Kidney (tissue), 14 donors: Measurements from ENCODE around the gene MYO15B. TPM values are rescaled to one million over a fixed set of nuclear protein-coding genes. Genes with fewer than 3 reads are reported as not detected.

Source experiments
- DNase-seq, 5 donors: peaks; one replicate each; pipeline ENCODE4 v3.0.0-alpha.2; 2013 to 2020
- FAIRE-seq: peaks from 2 replicates; lab custom pipeline; 2012; peaks lifted over from hg19 to GRCh38; lab: Jason Lieb, UNC
- H3K27ac ChIP-seq, 2 donors: one replicate each; pipeline ENCODE4 v1.7.0; 2013; ENCODE audit warnings: low read depth in 2 of 2, low read length in 2 of 2, inconsistent platforms in 1 of 2
- H3K27me3 ChIP-seq: one replicate; pipeline ENCODE4 v1.7.1; 2013; ENCODE audit warnings: low read length, inconsistent platforms; ENCODE audit not compliant: control insufficient read depth, insufficient read depth
- H3K36me3 ChIP-seq, 3 donors: one replicate each; pipeline versions ENCODE4 v1.7.0 to v1.7.1; 2013; ENCODE audit warnings: low read length in 3 of 3, control low read depth in 1 of 3, inconsistent platforms in 1 of 3; ENCODE audit not compliant: insufficient read depth in 3 of 3, control insufficient read depth in 2 of 3
- H3K4me1 ChIP-seq, 3 donors: one replicate each; pipeline versions ENCODE4 v1.7.0 to v1.7.1; 2013; ENCODE audit warnings: low read length in 3 of 3, inconsistent platforms in 1 of 3, low read depth in 1 of 3; ENCODE audit not compliant: control insufficient read depth in 2 of 3, insufficient read depth in 2 of 3
- H3K4me3 ChIP-seq, 3 donors: one replicate each; pipeline versions ENCODE4 v1.7.0 to v1.8.1; 2013; ENCODE audit warnings: low read length in 3 of 3, control low read depth in 1 of 3, inconsistent platforms in 1 of 3
- H3K9ac ChIP-seq, 3 donors: one replicate each; pipeline versions ENCODE4 v1.7.0 to v1.7.1; 2013; ENCODE audit warnings: low read length in 3 of 3, control low read depth in 1 of 3, inconsistent platforms in 1 of 3
- H3K9me3 ChIP-seq, 3 donors: one replicate each; pipeline versions ENCODE4 v1.7.0 to v1.7.1; 2013; ENCODE audit warnings: low read length in 3 of 3, control low read depth in 1 of 3, inconsistent platforms in 1 of 3; ENCODE audit not compliant: control insufficient read depth in 2 of 3, insufficient read depth in 1 of 3
- intact Hi-C: fragments of 100-400 bp; cut with DNase I; formaldehyde crosslinking; loops from one replicate; pipeline ENCODE4 v1.11.1; 2022
- polyA plus RNA-seq: library from polyadenylated mRNA; stranded (reverse); fragments of 350-450 nt; fragmentation: Illumina TruSeq; extraction: RNeasy Lipid Tissue Mini Kit (QIAGEN cat#74804); gene quantifications from one replicate; pipeline ENCODE4 v1.2.3, GENCODE V29; 2014; ENCODE audit warnings: low read depth, low replicate concordance; ENCODE audit not compliant: insufficient read depth
- total RNA-seq: library from RNA; stranded (reverse); fragmentation: NEBNext Ultra II Directional; extraction: Animal tissue kit (Norgen Biotek cat#: 25700); gene quantifications from one replicate; pipeline ENCODE4 v1.2.1, GENCODE V29; 2021
- TF ChIP-seq, protein P1 (sequence below): IDR thresholded peaks from 3 replicates; pipeline ENCODE4 v1.5.1; 2012; ENCODE audit warnings: mild to moderate bottlenecking, moderate library complexity, borderline replicate concordance; ENCODE audit not compliant: insufficient read depth; ENCODE audit errors: extremely low read depth
- donor health status: control.
- donor health status: control.
- donor health status: control.
- donor health status: control.
- donor health status: control.
- donor health status: DM: yes; HTN: yes; CAD: no.
- donor health status: Normal renal cell carcinoma (clear cell type).

The MYO15B gene
- total and polyA plus RNA-seq, 2 donors from 2014 or later, result 139 to 286 TPM

DNA sequence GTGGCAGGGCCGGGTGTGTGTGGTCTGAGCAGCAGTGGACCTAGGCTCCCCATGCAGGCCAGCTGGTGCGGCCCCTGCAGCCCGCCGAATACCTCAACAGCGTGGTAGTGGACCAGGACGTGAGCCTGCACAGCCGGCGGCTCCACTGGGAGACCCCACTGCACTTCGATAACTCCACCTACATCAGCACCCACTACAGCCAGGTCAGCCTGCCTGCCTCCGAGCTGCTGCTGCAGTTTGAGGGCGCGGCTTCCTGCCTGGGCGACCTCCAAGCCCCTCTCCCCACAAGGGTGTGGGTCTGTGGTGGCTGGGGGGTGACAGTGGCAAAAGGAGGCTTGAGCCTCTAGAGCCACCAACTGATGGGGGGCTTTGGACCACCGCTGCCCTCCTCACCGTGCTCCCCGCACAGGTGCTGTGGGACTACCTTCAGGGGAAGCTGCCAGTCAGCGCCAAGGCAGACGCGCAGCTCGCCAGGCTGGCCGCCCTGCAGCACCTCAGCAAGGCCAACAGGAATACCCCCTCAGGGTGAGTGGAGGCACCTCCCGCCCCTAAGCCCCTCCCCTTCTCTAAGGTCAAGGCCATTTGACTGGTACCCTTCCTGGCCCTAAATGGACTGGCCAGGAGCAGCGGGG is 37.2 kb downstream of the MYO15B start:
- TF ChIP-seq, protein P1, sequence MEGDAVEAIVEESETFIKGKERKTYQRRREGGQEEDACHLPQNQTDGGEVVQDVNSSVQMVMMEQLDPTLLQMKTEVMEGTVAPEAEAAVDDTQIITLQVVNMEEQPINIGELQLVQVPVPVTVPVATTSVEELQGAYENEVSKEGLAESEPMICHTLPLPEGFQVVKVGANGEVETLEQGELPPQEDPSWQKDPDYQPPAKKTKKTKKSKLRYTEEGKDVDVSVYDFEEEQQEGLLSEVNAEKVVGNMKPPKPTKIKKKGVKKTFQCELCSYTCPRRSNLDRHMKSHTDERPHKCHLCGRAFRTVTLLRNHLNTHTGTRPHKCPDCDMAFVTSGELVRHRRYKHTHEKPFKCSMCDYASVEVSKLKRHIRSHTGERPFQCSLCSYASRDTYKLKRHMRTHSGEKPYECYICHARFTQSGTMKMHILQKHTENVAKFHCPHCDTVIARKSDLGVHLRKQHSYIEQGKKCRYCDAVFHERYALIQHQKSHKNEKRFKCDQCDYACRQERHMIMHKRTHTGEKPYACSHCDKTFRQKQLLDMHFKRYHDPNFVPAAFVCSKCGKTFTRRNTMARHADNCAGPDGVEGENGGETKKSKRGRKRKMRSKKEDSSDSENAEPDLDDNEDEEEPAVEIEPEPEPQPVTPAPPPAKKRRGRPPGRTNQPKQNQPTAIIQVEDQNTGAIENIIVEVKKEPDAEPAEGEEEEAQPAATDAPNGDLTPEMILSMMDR, result no peak
- H3K27me3 ChIP-seq, result no peaks in the 10 kb centered on the region
- FAIRE-seq (no peak), DNase-seq (no peak)
- H3K9me3 ChIP-seq, result no peaks in the 10 kb centered on the region
- no peak overlapping the region for H3K9ac ChIP-seq
- no peaks in the 10 kb centered on the region for H3K4me1 ChIP-seq
- intact Hi-C loops, result no loop called here
- peaks cover 0 to 32% (median 9%) of the 10 kb centered on the region in 3 donors for H3K36me3 ChIP-seq
- no peak overlapping the region for H3K27ac ChIP-seq
- no peak overlapping the region for H3K4me3 ChIP-seq

DNA sequence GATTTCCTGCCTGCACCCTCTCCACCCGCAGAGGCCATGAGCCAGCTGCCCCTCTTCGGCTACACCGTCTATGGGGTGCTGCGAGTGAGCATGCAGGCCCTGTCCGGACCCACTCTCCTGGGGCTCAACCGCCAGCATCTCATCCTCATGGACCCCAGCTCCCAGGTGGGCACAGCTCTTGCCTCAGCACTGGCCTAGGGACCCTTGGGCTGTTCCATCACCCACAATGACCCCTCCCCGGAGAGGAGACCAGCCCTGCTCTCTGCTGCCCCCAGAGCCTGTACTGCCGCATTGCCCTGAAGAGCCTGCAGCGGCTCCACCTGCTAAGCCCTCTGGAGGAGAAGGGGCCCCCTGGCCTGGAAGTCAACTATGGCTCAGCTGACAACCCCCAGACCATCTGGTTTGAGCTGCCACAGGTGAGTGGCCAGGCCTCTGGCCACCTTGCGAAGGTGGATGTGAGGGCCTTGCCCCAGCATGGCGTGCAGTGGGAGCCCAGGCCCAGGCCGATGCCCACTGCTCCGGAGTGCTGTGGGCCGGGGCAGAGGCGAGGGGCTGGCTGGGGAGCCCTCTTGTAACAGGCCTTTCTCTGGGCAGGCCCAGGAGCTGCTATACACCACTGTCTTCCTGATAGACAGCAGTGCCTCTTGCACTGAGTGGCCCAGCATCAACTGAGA is 38.4 kb downstream of the MYO15B start:
- Histone ChIP-seq H3K27ac (no peak overlapping the region), H3K36me3 (peaks cover 0 to 23% (median 6%) of the 10 kb centered on the region in 3 donors), H3K27me3 (no peaks in the 10 kb centered on the region), H3K4me1 (no peaks in the 10 kb centered on the region), H3K9me3 (no peaks in the 10 kb centered on the region), H3K9ac (no peak overlapping the region), H3K4me3 (no peak overlapping the region)
- intact Hi-C loops, result no loop called here
- TF ChIP-seq, protein P1, result peak; percentile 35
- DNase-seq, result peak in 4 of 5 donors; percentile 59 to 69 (median 62)
- FAIRE-seq, result no peak

DNA sequence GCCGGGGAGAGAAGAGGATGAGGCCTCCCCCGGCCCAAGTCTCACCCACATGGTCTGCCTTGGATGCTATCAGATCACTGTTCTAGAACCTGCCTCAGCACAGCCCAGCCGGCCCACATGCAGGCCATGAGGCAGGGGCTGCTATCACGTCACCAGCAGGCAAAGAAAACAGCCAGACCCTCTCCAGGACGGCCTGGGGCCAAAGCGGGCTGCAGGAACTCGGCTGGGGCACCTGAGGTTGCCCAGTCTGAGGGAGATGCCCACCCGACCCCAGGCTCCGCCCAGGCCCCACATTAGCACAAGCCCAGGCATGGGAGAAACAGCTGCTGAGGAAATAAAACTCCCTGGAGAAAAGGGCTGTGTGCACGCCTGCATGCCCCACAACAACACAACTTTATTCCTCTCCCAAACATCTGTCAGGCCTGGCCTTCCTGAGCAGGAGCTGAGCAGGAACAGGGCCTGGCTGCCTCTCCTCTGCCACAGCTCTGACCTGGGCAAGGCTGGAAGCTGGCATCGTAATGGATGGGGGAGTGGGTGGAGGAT is 39.0 kb downstream of the MYO15B start:
- TF ChIP-seq, protein P1, result no peak
- no peak for FAIRE-seq
- H3K4me3 ChIP-seq, result no peak overlapping the region
- DNase-seq, result no peak
- H3K9me3 ChIP-seq, result no peaks in the 10 kb centered on the region
- H3K27me3 ChIP-seq, result no peaks in the 10 kb centered on the region
- no peak overlapping the region for H3K27ac ChIP-seq
- H3K9ac ChIP-seq, result no peak overlapping the region
- peaks cover 0 to 20% (median 6%) of the 10 kb centered on the region in 3 donors for H3K36me3 ChIP-seq
- no peaks in the 10 kb centered on the region for H3K4me1 ChIP-seq
- intact Hi-C loops, result no loop called here
